SU-DHL-6 (cell line): ENCODE results near the gene C1orf21.

Source experiments
- H2AFZ ChIP-seq: fragments of 200-600 bp; sonication (generic); 2 replicates; pipeline ENCODE4 v1.6.1; 2014; ENCODE audit warnings: low read depth, mild to moderate bottlenecking, moderate library complexity, mixed read lengths, antibody characterized with exemption, low read length; ENCODE audit not compliant: severe bottlenecking
- H3F3A ChIP-seq: fragments of 200-600 bp; shearing (Covaris generic); 2 replicates; pipeline ENCODE4 v1.6.0; 2016; ENCODE audit warnings: antibody characterized with exemption, mild to moderate bottlenecking; ENCODE audit not compliant: insufficient read depth
- H3K27ac ChIP-seq: fragments of 200-600 bp; sonication (generic); 2 replicates; pipeline ENCODE4 v1.5.1; 2016; ENCODE audit warnings: low read depth, mild to moderate bottlenecking, low read length, moderate library complexity, mixed read lengths
- H3K27me3 ChIP-seq: fragments of 200-600 bp; sonication (generic), shearing (Covaris generic); 2 replicates; pipeline ENCODE4 v1.6.0; 2014; ENCODE audit warnings: mild to moderate bottlenecking, low read length
- H3K36me3 ChIP-seq: fragments of 200-600 bp; sonication (generic); 2 replicates; pipeline ENCODE4 v1.6.1; 2014; ENCODE audit warnings: mild to moderate bottlenecking, low read length, mixed read lengths
- H3K4me2 ChIP-seq: fragments of 300-600, 200-600 bp; shearing (Covaris generic), sonication (generic); 2 replicates; pipeline ENCODE4 v1.6.0; 2014; ENCODE audit warnings: low read length, low read depth, mild to moderate bottlenecking; ENCODE audit not compliant: poor library complexity, severe bottlenecking
- H3K4me3 ChIP-seq: fragments of 200-600 bp; sonication (generic); 2 replicates; pipeline ENCODE4 v1.5.1; 2014; ENCODE audit warnings: antibody characterized with exemption, low read length, mild to moderate bottlenecking, mixed read lengths; ENCODE audit not compliant: insufficient read depth, poor library complexity, severe bottlenecking
- H3K79me2 ChIP-seq: fragments of 200-600 bp; sonication (generic); 2 replicates; pipeline ENCODE4 v1.6.1; 2014; ENCODE audit warnings: mild to moderate bottlenecking, low read length, moderate library complexity; ENCODE audit not compliant: insufficient read depth
- H3K9ac ChIP-seq: fragments of 200-600 bp; sonication (generic); 2 replicates; pipeline ENCODE4 v1.7.0; 2014; ENCODE audit warnings: mild to moderate bottlenecking, low read length
- H3K9me2 ChIP-seq: fragments of 200-600 bp; sonication (generic); replicated peaks from 2 replicates; pipeline ENCODE4 v1.6.1; 2014; ENCODE audit warnings: low read length; ENCODE audit not compliant: insufficient read depth
- H3K9me3 ChIP-seq: fragments of 200-600 bp; sonication (generic); 2 replicates; pipeline ENCODE4 v1.6.1; 2014; ENCODE audit warnings: low read length, mixed read lengths; ENCODE audit not compliant: insufficient read depth
- H4K20me1 ChIP-seq: fragments of 200-600 bp; sonication (generic); 2 replicates; pipeline ENCODE4 v1.6.1; 2014; ENCODE audit warnings: low read depth, mild to moderate bottlenecking, antibody characterized with exemption, low read length, moderate library complexity, mixed read lengths
- EZH2phosphoT487 ChIP-seq: fragments of 200-600 bp; sonication (generic), shearing (Covaris generic); conservative IDR thresholded peaks from 2 replicates; pipeline ENCODE4 v1.6.1; 2018; ENCODE audit warnings: mild to moderate bottlenecking, antibody characterized with exemption, low read length, moderate library complexity, mixed read lengths
- TF ChIP-seq, protein P1 (sequence below): fragments of 200-600 bp; sonication (generic); IDR thresholded peaks from one replicate; pipeline ENCODE4 v1.5.1; 2017; ENCODE audit warnings: antibody characterized with exemption, mild to moderate bottlenecking, low read length, moderate library complexity; ENCODE audit not compliant: insufficient read depth, poor library complexity, severe bottlenecking

Gene C1orf21

DNA sequence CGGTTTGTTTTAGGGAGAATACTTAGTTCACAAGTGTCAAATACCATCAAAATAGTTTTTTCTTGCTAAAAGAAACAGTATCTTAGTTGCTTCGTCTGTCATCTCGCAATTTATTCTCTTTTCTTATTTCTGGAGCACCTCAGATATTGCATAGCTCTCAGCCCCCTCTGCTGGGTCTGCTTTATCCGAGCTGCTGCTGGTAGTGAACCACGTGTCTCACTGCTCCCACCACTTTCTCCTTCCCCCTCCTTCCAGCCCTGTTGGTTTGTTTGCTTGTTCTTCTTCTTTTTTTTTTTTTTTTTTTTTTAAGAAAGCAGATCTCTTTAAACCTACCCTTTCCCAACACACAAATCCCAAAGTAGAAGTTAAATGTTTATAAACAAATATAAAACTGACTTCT lies 197.0 kb downstream of the C1orf21 start:
- no peak overlapping the region for H3K4me3 ChIP-seq
- no peaks in the 10 kb centered on the region for H4K20me1 ChIP-seq
- H3K27me3 ChIP-seq, result no peaks in the 10 kb centered on the region
- no peak overlapping the region for H3K4me2 ChIP-seq
- no peaks in the 10 kb centered on the region for H3K79me2 ChIP-seq
- no peaks in the 10 kb centered on the region for H3K9me2 ChIP-seq
- H3K27ac ChIP-seq, result no peak overlapping the region
- TF ChIP-seq EZH2phosphoT487, result no peak
- TF ChIP-seq, protein P1, sequence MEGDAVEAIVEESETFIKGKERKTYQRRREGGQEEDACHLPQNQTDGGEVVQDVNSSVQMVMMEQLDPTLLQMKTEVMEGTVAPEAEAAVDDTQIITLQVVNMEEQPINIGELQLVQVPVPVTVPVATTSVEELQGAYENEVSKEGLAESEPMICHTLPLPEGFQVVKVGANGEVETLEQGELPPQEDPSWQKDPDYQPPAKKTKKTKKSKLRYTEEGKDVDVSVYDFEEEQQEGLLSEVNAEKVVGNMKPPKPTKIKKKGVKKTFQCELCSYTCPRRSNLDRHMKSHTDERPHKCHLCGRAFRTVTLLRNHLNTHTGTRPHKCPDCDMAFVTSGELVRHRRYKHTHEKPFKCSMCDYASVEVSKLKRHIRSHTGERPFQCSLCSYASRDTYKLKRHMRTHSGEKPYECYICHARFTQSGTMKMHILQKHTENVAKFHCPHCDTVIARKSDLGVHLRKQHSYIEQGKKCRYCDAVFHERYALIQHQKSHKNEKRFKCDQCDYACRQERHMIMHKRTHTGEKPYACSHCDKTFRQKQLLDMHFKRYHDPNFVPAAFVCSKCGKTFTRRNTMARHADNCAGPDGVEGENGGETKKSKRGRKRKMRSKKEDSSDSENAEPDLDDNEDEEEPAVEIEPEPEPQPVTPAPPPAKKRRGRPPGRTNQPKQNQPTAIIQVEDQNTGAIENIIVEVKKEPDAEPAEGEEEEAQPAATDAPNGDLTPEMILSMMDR, result no peak
- H2AFZ ChIP-seq, result no peak overlapping the region
- H3K36me3 ChIP-seq, result no peaks in the 10 kb centered on the region
- H3K9me3 ChIP-seq, result no peaks in the 10 kb centered on the region
- H3K9ac ChIP-seq, result no peak overlapping the region
- no peaks in the 10 kb centered on the region for H3F3A ChIP-seq

DNA sequence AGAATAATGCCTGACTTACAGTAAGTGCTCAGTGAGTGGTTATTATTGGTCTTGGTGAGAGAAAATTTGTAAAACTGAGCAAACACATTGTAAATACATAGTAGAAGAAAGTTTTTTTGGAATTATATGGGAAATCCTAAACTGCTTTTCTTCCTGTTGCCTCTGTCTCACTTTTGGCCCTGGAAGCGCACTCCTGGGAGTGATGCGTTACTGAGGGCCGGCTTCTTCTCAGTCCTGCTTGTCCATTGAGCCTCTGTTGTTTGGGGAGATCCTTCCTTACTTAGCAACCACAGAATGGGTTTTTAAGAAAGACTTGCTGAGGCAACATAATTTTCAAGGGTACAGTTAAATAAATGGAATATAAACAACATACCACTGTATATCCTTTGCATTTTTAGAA lies 201.9 kb downstream of the C1orf21 start:
- Histone ChIP-seq H3K9ac (no peak overlapping the region), H4K20me1 (no peaks in the 10 kb centered on the region), H3K4me2 (no peak overlapping the region), H3K27ac (no peak overlapping the region), H3K9me2 (no peaks in the 10 kb centered on the region), H3F3A (no peaks in the 10 kb centered on the region), H3K9me3 (no peaks in the 10 kb centered on the region), H3K27me3 (no peaks in the 10 kb centered on the region), H3K36me3 (no peaks in the 10 kb centered on the region), H3K79me2 (no peaks in the 10 kb centered on the region), H2AFZ (no peak overlapping the region), H3K4me3 (no peak overlapping the region)
- TF ChIP-seq, protein P1, result no peak
- TF ChIP-seq EZH2phosphoT487, result no peak

DNA sequence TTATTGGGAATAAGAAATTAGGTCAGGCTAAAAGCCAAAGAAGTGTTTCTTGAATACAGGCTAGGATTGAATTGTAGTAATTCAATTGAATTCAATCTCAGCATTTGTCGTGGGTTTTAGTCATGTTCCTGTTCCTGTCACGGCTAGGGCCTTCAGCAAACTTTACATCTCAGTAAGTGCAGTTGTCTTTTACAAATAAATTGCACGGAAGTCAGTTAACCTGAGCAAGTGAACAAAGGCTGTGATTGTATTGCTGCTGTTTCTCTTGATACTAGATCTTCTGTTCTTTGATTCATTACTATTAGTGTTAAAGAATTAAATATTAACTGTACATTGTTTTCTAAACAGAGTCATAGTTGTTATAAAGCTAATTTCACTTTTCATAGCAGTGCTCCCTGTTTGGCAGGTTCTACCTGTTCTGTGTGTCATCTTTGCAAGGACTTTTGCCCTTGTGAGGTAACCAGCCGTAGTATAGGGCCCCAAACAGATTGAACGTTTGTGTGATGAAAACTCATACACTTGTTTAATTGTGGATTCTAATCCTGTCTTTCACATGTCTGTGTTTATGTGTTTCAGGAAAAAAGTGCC lies 203.4 kb downstream of the C1orf21 start:
- Histone ChIP-seq H3K4me3 (no peak overlapping the region), H3K9me2 (no peaks in the 10 kb centered on the region), H3K27ac (no peak overlapping the region), H2AFZ (no peak overlapping the region), H3K9me3 (no peaks in the 10 kb centered on the region), H3K27me3 (no peaks in the 10 kb centered on the region), H4K20me1 (no peaks in the 10 kb centered on the region), H3K36me3 (no peaks in the 10 kb centered on the region), H3K79me2 (no peaks in the 10 kb centered on the region), H3K4me2 (no peak overlapping the region), H3K9ac (no peak overlapping the region), H3F3A (no peaks in the 10 kb centered on the region)
- no peak for TF ChIP-seq EZH2phosphoT487
- TF ChIP-seq, protein P1, result no peak
